ENCODE measurements around the gene DSCAM.

The DSCAM gene

DNA sequence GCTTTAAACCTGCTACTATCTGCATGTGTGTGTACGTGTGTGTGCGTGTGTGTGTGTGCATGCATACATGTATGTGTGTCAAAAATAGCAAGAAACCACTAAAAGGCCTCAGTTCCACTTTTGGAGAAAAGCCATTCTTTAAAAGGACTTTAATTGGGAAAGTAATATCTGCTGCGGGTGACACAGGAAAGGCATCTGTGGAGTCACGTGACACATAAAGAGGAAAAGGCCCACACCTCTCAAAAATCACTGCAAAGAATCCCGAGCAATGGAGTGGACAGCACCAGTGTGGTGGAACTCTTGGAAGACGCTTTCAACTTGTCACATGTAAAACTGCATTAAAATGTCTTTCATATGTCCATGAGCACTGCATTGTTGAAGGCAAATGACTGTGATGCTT is 63.6 kb downstream of the DSCAM start:
- H3K27ac ChIP-seq (ENCODE audit: low read depth, low read length, severe bottlenecking), result no peak overlapping the region
- 80 to 91% methylated on average over 1 to 5 of the region's 6 CpGs for WGBS, 2 experiments (ENCODE audit: insufficient coverage in 2 of 2)
- no peaks in the 10 kb centered on the region for H3K9me3 ChIP-seq (ENCODE audit: control insufficient read depth, low read length)
- no peaks in the 10 kb centered on the region for H3K36me3 ChIP-seq (ENCODE audit: control insufficient read depth, insufficient read depth, low read length)
- no peaks in the 10 kb centered on the region for H3K4me1 ChIP-seq (ENCODE audit: control insufficient read depth, insufficient read depth, low read length, poor library complexity, severe bottlenecking)
- H3K4me3 ChIP-seq (ENCODE audit: extremely low read depth, insufficient read depth, low read length, poor library complexity, severe bottlenecking), result no peak overlapping the region

DNA sequence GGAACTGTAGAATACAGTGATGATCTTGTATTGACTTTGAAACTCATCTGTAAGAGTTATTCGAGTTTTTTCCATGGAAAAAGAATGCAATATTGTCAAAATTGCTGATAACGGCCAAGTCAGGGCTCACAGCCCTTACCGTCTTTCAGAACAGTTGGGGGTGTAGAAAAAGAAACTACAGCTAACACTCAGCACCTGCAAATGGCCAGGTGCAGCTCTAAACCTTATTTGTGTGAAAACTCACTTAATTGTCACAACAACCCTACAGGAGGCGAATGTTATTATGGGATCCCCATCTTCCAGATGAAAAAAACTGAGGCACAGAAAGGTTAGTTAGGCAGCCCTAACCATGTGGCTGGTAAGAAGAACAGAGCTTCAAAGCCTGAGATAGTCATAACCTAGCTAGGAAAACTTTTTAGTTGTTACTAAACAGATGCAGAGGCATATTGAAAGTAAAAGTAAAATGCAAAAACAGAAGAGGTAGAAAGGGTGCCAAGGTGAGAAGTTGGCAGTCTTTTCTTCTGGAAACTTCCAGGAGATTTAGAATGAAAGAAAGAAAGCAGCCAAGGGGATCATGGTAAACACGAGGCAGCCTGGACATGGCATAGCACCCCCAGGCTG is 76.4 kb downstream of the DSCAM start:
- WGBS, 2 experiments (ENCODE audit: insufficient coverage in 2 of 2), result 81 to 85% methylated on average over 4 of the region's 5 CpGs
- Histone ChIP-seq H3K27ac (ENCODE audit: low read depth, low read length, severe bottlenecking) (no peak overlapping the region), H3K36me3 (ENCODE audit: control insufficient read depth, insufficient read depth, low read length) (no peaks in the 10 kb centered on the region), H3K4me1 (ENCODE audit: control insufficient read depth, insufficient read depth, low read length, poor library complexity, severe bottlenecking) (no peaks in the 10 kb centered on the region), H3K9me3 (ENCODE audit: control insufficient read depth, low read length) (no peaks in the 10 kb centered on the region), H3K4me3 (ENCODE audit: extremely low read depth, insufficient read depth, low read length, poor library complexity, severe bottlenecking) (no peak overlapping the region)

DNA sequence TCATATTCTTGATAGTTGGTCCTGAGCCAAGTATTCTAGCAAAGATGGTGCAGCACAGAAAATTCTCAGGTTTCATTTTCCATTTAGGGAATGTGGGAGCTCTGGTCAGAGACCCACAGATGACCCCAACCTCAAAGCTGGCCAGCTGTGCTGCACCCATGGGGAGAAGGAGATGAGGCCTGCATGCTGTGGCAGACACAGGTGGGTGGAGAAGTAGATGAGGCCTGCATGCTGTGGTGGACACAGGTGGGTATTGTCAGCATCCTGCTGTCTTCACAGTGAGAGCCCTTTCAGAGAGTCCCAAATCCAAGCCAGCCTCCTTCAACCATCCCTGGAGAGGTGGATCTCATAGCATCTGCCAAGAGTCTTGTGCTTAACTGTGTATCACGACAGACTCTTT is 77.7 kb downstream of the DSCAM start:
- Histone ChIP-seq H3K9me3 (ENCODE audit: control insufficient read depth, low read length) (no peaks in the 10 kb centered on the region), H3K4me3 (ENCODE audit: extremely low read depth, insufficient read depth, low read length, poor library complexity, severe bottlenecking) (no peak overlapping the region), H3K4me1 (ENCODE audit: control insufficient read depth, insufficient read depth, low read length, poor library complexity, severe bottlenecking) (no peaks in the 10 kb centered on the region), H3K27ac (ENCODE audit: low read depth, low read length, severe bottlenecking) (no peak overlapping the region), H3K36me3 (ENCODE audit: control insufficient read depth, insufficient read depth, low read length) (no peaks in the 10 kb centered on the region)
- WGBS, 2 experiments (ENCODE audit: insufficient coverage in 2 of 2), result 57 to 82% methylated on average over 1 of the region's 1 CpG

DNA sequence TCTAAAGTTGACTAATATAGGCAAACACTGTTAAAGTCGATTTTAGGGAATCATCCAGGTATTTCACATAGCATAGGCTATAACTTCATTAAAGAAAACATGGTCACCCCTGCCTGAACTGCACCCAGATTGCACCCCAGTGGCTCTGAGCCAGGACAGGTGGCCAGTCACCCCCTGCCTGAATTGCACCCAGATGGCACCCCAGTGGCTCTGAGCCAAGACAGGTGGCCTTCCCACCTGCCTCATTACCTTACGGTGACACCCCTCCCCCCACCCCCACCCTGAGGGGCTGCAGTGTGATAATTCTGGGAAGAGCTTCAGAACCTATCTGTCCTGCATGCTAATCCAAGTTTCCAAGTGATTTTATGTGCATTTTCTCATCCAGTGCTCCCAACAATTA is 78.9 kb downstream of the DSCAM start:
- no peak overlapping the region for H3K27ac ChIP-seq (ENCODE audit: low read depth, low read length, severe bottlenecking)
- whole genome bisulfite sequencing, 2 experiments (ENCODE audit: insufficient coverage in 2 of 2), result no CpG with 5 or more reads among the region's 2 CpGs

DNA sequence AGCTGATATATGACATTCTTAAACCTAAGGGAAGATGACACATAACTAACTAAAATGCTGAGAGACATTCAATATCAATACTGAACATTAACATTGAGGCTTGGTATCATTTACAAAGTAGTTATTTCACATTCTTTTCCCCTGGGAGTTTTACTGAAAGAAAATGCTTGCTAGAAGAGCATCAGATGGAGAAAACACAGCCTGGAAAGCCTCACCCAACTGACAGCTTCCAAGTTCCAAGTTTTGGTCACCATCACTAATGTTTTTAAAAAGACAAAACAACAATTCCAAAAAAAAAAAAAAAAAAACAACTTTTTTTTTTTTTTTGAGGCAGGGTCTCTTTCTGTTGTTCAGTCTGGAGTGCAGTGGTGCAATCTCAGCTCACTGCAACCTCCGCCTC is 80.6 kb downstream of the DSCAM start:
- Histone ChIP-seq H3K9me3 (ENCODE audit: control insufficient read depth, low read length) (no peaks in the 10 kb centered on the region), H3K27ac (ENCODE audit: low read depth, low read length, severe bottlenecking) (no peak overlapping the region), H3K36me3 (ENCODE audit: control insufficient read depth, insufficient read depth, low read length) (no peaks in the 10 kb centered on the region), H3K4me3 (ENCODE audit: extremely low read depth, insufficient read depth, low read length, poor library complexity, severe bottlenecking) (no peak overlapping the region), H3K4me1 (ENCODE audit: control insufficient read depth, insufficient read depth, low read length, poor library complexity, severe bottlenecking) (no peaks in the 10 kb centered on the region)
- 88 to 100% methylated on average over 1 of the region's 1 CpG for WGBS, 2 experiments (ENCODE audit: insufficient coverage in 2 of 2)

More for the DNA sequence above, 78.9 kb downstream of the DSCAM start:
- Histone ChIP-seq H3K4me1 (ENCODE audit: control insufficient read depth, insufficient read depth, low read length, poor library complexity, severe bottlenecking) (no peaks in the 10 kb centered on the region), H3K9me3 (ENCODE audit: control insufficient read depth, low read length) (no peaks in the 10 kb centered on the region), H3K36me3 (ENCODE audit: control insufficient read depth, insufficient read depth, low read length) (no peaks in the 10 kb centered on the region), H3K4me3 (ENCODE audit: extremely low read depth, insufficient read depth, low read length, poor library complexity, severe bottlenecking) (no peak overlapping the region)

DNA sequence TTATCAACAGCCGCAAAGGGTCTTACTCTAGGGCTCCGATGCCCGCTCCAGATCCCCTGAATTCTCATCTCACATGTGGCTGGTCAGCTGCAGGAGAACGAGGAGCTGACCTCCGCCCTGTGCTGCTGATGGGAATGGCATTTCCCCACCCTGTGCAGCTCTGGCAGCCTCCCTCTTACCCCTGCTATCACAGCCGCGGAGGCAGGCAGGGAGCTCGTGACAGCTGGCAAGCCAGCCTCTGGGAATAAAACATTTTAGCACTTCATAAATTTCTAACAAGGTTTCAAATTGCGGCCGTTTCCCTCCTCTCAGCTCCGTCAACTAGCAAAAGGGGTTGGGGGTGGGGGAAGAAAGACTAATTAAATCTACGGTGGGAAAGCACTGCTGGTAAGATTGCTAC is 81.1 kb downstream of the DSCAM start:
- 73 to 78% methylated on average over 4 to 5 of the region's 12 CpGs for WGBS, 2 experiments (ENCODE audit: insufficient coverage in 2 of 2)
- Histone ChIP-seq H3K9me3 (ENCODE audit: control insufficient read depth, low read length) (no peaks in the 10 kb centered on the region), H3K27ac (ENCODE audit: low read depth, low read length, severe bottlenecking) (no peak overlapping the region), H3K4me1 (ENCODE audit: control insufficient read depth, insufficient read depth, low read length, poor library complexity, severe bottlenecking) (no peaks in the 10 kb centered on the region), H3K4me3 (ENCODE audit: extremely low read depth, insufficient read depth, low read length, poor library complexity, severe bottlenecking) (no peak overlapping the region), H3K36me3 (ENCODE audit: control insufficient read depth, insufficient read depth, low read length) (no peaks in the 10 kb centered on the region)

DNA sequence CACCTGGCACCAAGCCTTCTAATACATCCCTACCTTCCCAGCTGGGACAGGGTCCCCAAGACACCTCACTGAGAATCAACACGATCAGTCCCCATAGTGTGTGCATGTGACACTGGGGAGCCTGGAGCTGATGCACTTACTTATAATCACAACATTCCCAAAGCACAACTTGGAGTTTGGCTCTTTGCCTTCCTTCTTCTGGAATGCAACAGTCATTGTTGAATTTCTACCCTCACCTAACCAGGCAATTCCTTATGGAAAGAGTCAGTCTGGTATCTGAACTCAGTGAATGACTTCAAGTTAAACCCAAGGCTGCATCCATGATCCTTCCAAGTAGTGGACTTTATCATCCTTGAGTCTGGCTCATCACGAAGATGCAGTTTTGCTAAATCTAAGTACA is 86.1 kb downstream of the DSCAM start:
- H3K36me3 ChIP-seq (ENCODE audit: control insufficient read depth, insufficient read depth, low read length), result no peaks in the 10 kb centered on the region
- H3K4me1 ChIP-seq (ENCODE audit: control insufficient read depth, insufficient read depth, low read length, poor library complexity, severe bottlenecking), result no peaks in the 10 kb centered on the region
- no peaks in the 10 kb centered on the region for H3K9me3 ChIP-seq (ENCODE audit: control insufficient read depth, low read length)
- no peak overlapping the region for H3K27ac ChIP-seq (ENCODE audit: low read depth, low read length, severe bottlenecking)
- no peak overlapping the region for H3K4me3 ChIP-seq (ENCODE audit: extremely low read depth, insufficient read depth, low read length, poor library complexity, severe bottlenecking)
- 50% methylated on average over 2 of the region's 2 CpGs for WGBS, 2 experiments (ENCODE audit: insufficient coverage in 2 of 2)

DNA sequence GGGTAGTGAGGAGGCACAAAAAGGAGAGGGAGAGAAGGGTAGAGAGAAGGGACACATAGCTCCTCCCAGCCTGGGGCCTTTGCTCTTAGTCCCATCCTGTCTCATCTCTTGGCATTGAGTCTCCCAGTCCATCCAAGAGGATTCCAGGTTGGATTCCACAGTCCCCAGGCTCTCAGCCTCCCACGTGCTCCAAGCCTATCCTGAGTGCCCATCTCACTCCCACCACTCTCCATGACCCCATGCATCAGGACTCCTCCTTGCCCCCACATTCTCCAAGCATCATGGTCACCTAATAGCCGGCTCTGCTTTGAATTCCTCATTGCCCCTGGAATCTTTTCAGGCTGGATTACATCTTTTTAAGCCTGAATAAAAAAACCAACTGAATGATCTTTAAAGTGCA is 87.9 kb downstream of the DSCAM start:
- H3K4me1 ChIP-seq (ENCODE audit: control insufficient read depth, insufficient read depth, low read length, poor library complexity, severe bottlenecking), result no peaks in the 10 kb centered on the region
- H3K36me3 ChIP-seq (ENCODE audit: control insufficient read depth, insufficient read depth, low read length), result no peaks in the 10 kb centered on the region
- WGBS, 2 experiments (ENCODE audit: insufficient coverage in 2 of 2), result 79 to 95% methylated on average over 2 of the region's 2 CpGs
- H3K4me3 ChIP-seq (ENCODE audit: extremely low read depth, insufficient read depth, low read length, poor library complexity, severe bottlenecking), result no peak overlapping the region
- no peaks in the 10 kb centered on the region for H3K9me3 ChIP-seq (ENCODE audit: control insufficient read depth, low read length)
- H3K27ac ChIP-seq (ENCODE audit: low read depth, low read length, severe bottlenecking), result no peak overlapping the region

DNA sequence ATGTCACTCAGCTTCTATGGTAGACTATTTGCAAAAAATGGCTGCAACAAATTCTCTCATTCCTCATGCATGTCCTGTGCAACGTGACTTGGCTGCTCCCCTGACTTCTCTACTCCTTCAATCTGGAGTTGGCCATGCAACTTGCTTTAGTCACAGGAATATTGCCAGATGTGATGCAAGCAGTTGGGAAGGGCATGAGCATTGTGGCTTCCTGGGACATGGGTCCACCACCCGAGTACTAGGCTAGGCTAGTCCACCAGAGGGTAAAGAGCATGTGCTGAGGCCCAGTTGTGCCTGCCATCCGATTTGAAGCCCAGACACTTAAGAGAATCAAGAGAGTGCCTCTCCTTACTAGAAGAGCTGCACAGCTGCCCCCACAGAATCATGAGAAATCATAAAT is 89.6 kb downstream of the DSCAM start:
- Histone ChIP-seq H3K4me1 (ENCODE audit: control insufficient read depth, insufficient read depth, low read length, poor library complexity, severe bottlenecking) (no peaks in the 10 kb centered on the region), H3K9me3 (ENCODE audit: control insufficient read depth, low read length) (no peaks in the 10 kb centered on the region), H3K27ac (ENCODE audit: low read depth, low read length, severe bottlenecking) (no peak overlapping the region), H3K4me3 (ENCODE audit: extremely low read depth, insufficient read depth, low read length, poor library complexity, severe bottlenecking) (no peak overlapping the region), H3K36me3 (ENCODE audit: control insufficient read depth, insufficient read depth, low read length) (no peaks in the 10 kb centered on the region)
- WGBS, 2 experiments (ENCODE audit: insufficient coverage in 2 of 2), result 86 to 100% methylated on average over 2 to 3 of the region's 3 CpGs

DNA sequence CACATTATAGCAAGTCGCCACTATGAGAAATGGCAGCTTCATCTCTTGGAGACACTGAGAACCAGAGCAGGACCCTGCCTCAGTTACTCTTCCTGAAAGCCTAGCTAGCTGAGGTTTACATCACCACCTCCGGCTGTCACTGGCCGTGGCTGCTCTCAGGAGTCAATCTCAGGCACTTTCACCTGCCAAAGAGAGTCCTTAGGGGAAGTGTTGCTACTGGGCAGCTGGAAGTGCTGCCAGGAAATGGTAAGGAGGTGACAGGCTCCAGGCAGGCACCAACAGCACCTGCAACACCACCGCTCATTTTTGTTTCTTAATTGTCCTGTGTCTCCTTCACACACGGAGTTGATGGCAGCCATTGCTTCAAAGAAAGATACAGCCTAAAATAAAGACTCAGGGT is 92.5 kb downstream of the DSCAM start:
- 71 to 98% methylated on average over 2 to 5 of the region's 5 CpGs for WGBS, 2 experiments (ENCODE audit: insufficient coverage in 2 of 2)
- H3K4me3 ChIP-seq (ENCODE audit: extremely low read depth, insufficient read depth, low read length, poor library complexity, severe bottlenecking), result no peak overlapping the region
- H3K36me3 ChIP-seq (ENCODE audit: control insufficient read depth, insufficient read depth, low read length), result no peaks in the 10 kb centered on the region
- no peaks in the 10 kb centered on the region for H3K9me3 ChIP-seq (ENCODE audit: control insufficient read depth, low read length)
- no peak overlapping the region for H3K27ac ChIP-seq (ENCODE audit: low read depth, low read length, severe bottlenecking)
- no peaks in the 10 kb centered on the region for H3K4me1 ChIP-seq (ENCODE audit: control insufficient read depth, insufficient read depth, low read length, poor library complexity, severe bottlenecking)

DNA sequence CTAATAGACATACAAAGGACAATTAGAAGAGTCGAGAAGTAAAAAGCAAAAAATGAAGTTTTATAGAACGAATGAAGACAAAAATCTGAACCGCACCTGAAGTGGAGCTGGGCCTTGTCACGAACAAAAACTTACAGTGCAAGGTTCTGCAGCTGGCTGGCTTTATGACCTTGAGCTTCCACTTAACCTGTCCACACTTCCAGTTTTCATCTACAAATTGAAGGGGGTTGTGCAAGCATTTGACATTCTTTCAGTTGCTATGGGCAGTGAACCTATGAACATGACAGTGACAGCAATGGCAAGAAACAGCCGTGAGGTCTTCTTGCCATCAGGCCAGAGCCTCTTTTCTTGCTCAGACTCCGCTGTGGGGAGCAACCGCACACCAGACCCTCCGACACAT is 93.2 kb downstream of the DSCAM start:
- H3K9me3 ChIP-seq (ENCODE audit: control insufficient read depth, low read length), result no peaks in the 10 kb centered on the region
- H3K36me3 ChIP-seq (ENCODE audit: control insufficient read depth, insufficient read depth, low read length), result no peaks in the 10 kb centered on the region
- no peaks in the 10 kb centered on the region for H3K4me1 ChIP-seq (ENCODE audit: control insufficient read depth, insufficient read depth, low read length, poor library complexity, severe bottlenecking)
- H3K27ac ChIP-seq (ENCODE audit: low read depth, low read length, severe bottlenecking), result no peak overlapping the region
- no peak overlapping the region for H3K4me3 ChIP-seq (ENCODE audit: extremely low read depth, insufficient read depth, low read length, poor library complexity, severe bottlenecking)
- 96 to 98% methylated on average over 7 to 8 of the region's 8 CpGs for WGBS, 2 experiments (ENCODE audit: insufficient coverage in 2 of 2)
